ENCODE measurements around the gene TRIP4.
"Not testable (repeated sequence)": the region's sequence is repeated elsewhere in the genome, so short reads cannot be mapped to it uniquely, and the experiment has no call there.

Gene TRIP4

DNA sequence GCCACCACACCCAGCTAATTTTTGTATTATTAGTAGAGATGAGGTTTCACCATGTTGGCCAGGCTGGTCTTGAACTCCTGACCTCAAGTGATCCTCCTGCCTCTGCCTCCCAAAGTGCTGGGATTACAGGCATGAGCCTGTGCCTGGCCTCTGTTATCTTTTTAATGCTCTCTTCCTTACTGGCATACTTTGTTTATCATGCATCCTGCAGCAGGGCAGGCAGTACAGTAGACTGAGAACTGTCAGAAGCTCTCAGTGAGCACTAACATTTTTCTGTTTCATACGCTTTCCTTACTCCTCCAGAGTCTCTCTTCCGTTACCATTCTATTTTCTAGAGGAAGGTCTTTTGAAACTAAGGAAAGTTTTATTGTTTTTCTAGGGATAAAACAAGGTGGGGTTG, 108.3 kb downstream of the TRIP4 start:
- not testable (repeated sequence) for DNase-seq

DNA sequence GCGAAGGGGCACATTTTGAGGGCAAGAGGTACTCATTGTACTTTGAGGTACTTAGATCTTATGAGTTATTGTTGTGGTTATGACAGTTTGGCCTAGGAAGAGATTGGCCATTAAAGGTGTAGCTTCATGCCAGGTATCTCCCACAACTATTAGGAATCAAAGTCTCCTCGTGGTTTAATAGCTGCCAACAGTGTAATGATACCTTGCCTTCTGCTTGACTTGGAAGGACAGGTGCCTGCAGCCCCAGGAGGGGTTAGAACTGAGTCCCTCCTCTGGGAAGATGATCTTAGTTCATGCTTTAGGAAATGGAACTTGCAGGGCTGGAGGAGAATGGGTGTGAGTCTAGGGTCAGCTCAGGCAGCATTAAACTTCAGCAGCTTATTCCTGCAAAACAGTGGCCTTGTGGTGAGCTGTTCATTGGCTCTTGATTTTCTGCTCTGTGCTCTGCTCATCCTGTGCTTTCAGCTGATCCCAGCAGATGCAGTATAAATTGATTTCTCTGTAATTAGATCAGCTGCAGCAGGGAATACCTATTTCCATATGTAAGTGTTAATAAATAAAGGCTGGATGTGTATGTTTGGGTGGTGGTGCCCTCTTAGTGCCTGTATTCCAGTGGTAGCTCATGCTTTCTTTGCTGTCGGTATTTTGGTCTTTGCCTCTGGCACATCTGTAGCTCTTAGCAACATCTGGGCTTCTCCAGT, 113.2 kb downstream of the TRIP4 start:
- no peak for DNase-seq

DNA sequence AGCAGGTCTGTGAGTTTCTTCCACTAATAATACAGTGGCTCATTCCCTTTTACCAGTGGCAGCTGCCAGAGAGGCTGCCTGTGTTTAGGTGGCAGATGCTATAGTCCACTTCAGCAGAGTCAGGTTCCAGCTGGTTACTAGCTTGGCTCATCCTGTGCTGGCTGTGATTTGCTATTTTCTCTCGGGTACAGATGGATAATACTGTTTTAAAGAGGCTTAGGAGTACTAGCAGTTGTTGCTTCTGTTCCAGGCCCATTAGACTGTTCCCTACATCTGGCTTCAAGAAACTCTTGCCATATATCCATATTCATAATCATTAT, 113.7 kb downstream of the TRIP4 start:
- DNase-seq = no peak

DNA sequence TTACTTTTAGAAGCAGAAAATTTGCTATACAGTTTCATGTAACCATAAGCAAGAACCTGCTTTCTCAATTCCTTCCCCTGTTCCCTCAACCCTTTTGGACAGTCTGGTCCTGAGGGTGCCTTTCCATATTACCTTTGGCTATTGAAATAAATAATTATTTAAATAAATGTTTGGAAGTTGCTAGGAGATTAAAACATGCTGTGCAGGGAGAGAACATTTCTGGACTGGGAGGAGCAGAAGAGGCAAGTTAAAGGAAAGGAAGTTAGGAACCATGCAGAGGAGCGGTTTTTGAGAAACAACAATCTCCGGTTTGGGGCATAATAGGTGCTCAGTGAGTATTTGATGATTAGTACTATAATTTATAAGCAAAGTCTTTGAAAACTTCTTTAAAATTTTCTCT, 114.5 kb downstream of the TRIP4 start:
- DNase-seq = no peak

DNA sequence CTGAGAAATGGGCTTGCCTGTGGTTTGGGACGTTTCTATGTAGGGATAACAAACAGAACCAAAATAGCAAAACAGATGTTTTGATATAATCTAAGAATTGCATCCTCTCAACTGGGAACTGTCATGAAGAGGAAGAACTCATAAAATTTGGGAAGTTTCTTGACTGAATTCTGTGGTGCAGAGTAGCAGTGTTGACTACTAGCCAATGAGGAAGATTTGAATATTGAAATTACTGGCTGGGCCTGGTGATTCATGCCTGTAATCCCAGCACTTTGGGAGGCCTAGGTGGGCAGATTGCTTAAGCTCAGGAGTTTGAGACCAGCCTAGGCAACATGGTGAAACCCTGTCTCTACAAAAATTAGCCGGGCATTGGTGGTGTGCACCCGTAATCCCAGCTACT, 114.9 kb downstream of the TRIP4 start:
- DNase-seq = no peak

DNA sequence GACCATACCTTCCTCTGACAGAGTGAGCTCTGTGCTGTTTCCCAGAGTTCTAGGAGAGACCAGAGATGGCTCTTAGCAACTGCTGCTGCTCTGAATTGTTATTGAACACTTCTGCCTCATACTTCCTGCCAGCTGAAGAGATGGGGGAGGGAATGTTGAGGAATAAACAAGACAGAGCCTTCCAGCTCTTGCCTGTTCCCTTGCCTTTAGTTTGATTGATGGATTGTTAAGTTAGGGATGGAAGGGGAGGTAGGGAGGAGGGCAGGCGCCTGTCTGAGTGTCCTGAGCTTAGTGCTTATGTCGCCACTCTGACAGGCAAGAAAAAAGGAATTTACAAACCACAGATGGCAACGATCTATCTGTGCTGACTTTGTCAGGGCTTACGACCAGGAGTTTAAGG, 115.6 kb downstream of the TRIP4 start:
- no peak for DNase-seq

DNA sequence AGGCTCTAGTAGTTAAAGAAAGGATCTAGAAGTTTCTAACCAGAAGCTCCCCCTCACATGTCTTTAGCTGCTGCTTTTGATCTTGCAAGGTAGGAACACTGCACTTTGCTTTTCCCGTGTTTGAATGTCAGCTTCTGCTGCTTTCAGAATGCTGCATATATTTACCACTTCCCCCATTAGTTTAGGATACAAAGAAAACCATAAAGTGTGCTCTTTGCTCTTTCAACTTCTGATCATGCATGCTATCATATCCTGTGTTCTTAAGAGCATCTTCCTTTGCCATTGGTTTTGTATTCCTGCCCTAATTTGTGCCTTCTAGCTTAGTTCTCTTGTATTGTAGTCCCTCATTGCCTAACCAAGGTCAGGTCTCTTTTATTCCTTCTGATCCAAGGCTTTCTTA, 116.0 kb downstream of the TRIP4 start:
- no peak for DNase-seq

All from activated gamma-delta T cell treated with Interleukin-2 at 50 U/mL for 16 hours (primary cell).